Ovary (tissue), 9 donors: Measurements from ENCODE around the gene GAL3ST2. TPM values are rescaled to one million over a fixed set of nuclear protein-coding genes. Genes with fewer than 3 reads are reported as not detected.
"Not testable (repeated sequence)": the region's sequence is repeated elsewhere in the genome, so short reads cannot be mapped to it uniquely, and the experiment has no call there.

Experiments used
- DNase-seq, 5 donors: peaks; one replicate each; pipeline ENCODE4 v3.0.0-alpha.2; 2019 to 2020
- H3K27ac ChIP-seq, 2 donors: fragments of 200-600 bp; one replicate each; pipeline versions ENCODE4 v1.5.1 to v1.8.0; 2019 to 2022
- H3K27me3 ChIP-seq: fragments of 200-600 bp; one replicate; pipeline ENCODE4 v1.8.0; 2022
- H3K36me3 ChIP-seq: fragments of 200-600 bp; sonication (generic); one replicate; pipeline ENCODE4 v1.5.1; 2019
- H3K4me1 ChIP-seq: one replicate; pipeline ENCODE4 v1.8.1; 2013; ENCODE audit warnings: mild to moderate bottlenecking, moderate library complexity; ENCODE audit not compliant: insufficient read depth
- H3K4me3 ChIP-seq: fragments of 200-600 bp; sonication (generic); one replicate; pipeline ENCODE4 v1.5.1; 2017
- H3K9me3 ChIP-seq, 2 donors: fragments of 200-600 bp in 1 of 2; sonication (generic) in 1 of 2; one replicate each; pipeline versions ENCODE4 v1.5.1 to v1.8.1; 2013 to 2019; ENCODE audit warnings: mild to moderate bottlenecking in 1 of 2, moderate library complexity in 1 of 2
- CTCF ChIP-seq, 3 donors: fragments of 450-650 bp in 2 of 3; fragments of 200-600 bp in 1 of 3; IDR thresholded peaks; one replicate each; pipeline versions ENCODE4 v1.5.1 to v1.8.0; 2016 to 2022; ENCODE audit warnings: antibody characterized with exemption in 3 of 3, mild to moderate bottlenecking in 1 of 3
- EP300 ChIP-seq: sonication (generic); formaldehyde crosslinking; IDR thresholded peaks from one replicate; pipeline ENCODE4 v1.6.1; 2017; ENCODE audit warnings: antibody characterized with exemption
- POLR2A ChIP-seq: fragments of 450-650 bp; IDR thresholded peaks from one replicate; pipeline ENCODE4 v1.6.1; 2017; ENCODE audit warnings: antibody characterized with exemption, mild to moderate bottlenecking, moderate library complexity
- WGBS, 3 donors: extraction: QIAGEN DNeasy Blood & Tissue Kit in 1 of 3; methylation state at CpG; one replicate each; pipeline versions ENCODE4 v1.1.5 to v1.1.7; 2013 to 2017; 5-methylcytosine and 5-hydroxymethylcytosine counted together
- intact Hi-C, 4 donors: fragments of 100-400 bp; cut with DNase I; formaldehyde crosslinking; loops; one replicate each; pipeline versions ENCODE4 v1.11.0 to v1.15.1; 2022 to 2023
- polyA plus RNA-seq, 2 donors: library from polyadenylated mRNA; stranded (reverse); fragments of 200-250 nt in 1 of 2; fragments of 350-450 nt in 1 of 2; fragmentation: Illumina TruSeq in 1 of 2; extraction: RNeasy Lipid Tissue Mini Kit (QIAGEN cat#74804) in 1 of 2; gene quantifications; one replicate each; pipeline ENCODE4 v1.2.3, GENCODE V29; 2013 to 2014
- total RNA-seq, 7 donors: library from RNA; depleted of rRNA in 2 of 7; stranded (reverse); fragments of >200 nt in 2 of 7; fragmentation: NEBNext Ultra II Directional in 3 of 7; extraction: Animal tissue kit (Norgen Biotek cat#: 25700) in 3 of 7; gene quantifications; one replicate each; pipeline versions ENCODE4 v1.1.0 to v1.2.4, GENCODE V29; 2016 to 2023
- donor health status: DM: no; HTN: no; CAD: no; lungs with moderate emphysema.
- donor health status: DM: no; HTN: no; CAD: no.
- donor health status: Bipolar disorder and iron deficiency.
- donor health status: DM: yes; HTN: yes; CAD: no.
- donor health status: DM: no; HTN: no; CAD: no.
- donor health status: DM: yes; HTN: yes; CAD: no.

The GAL3ST2 gene
- total and polyA plus RNA-seq, 9 donors = 0.05 to 4.3 (median 0.57) TPM; not detected in 3

- no peaks in the 10 kb centered on the region for H3K36me3 ChIP-seq
- no peaks in the 10 kb centered on the region for H3K27me3 ChIP-seq
- no peak for DNase-seq
- WGBS, 3 donors = 37 to 52% (median 44%) methylated on average over 16 of the region's 16 CpGs
- TF ChIP-seq EP300 (no peak), CTCF (IDR thresholded peaks at IDR 0.05) (no peak), POLR2A (no peak)
- intact Hi-C loops = no loop called here
- no peaks in the 10 kb centered on the region for H3K9me3 ChIP-seq
- no peak overlapping the region for H3K4me3 ChIP-seq
- no peak overlapping the region for H3K27ac ChIP-seq
- H3K4me1 ChIP-seq = no peaks in the 10 kb centered on the region
Measured at GRCh38 chr2:241817126-241817820, 40.7 kb downstream of the GAL3ST2 start.

- WGBS, 3 donors = 78 to 89% (median 82%) methylated on average over 10 of the region's 10 CpGs
- H3K4me1 ChIP-seq, DNase-seq, intact Hi-C loops, H3K27me3 ChIP-seq, H3K9me3 ChIP-seq, H3K27ac ChIP-seq, H3K36me3 ChIP-seq, H3K4me3 ChIP-seq: not testable (repeated sequence)
Measured at GRCh38 chr2:241817821-241818215, 41.2 kb downstream of the GAL3ST2 start.

GRCh38 chr2:241818229-241818942, 41.8 kb downstream of the GAL3ST2 start:
- no peak for TF ChIP-seq CTCF (IDR thresholded peaks at IDR 0.05)
- TF ChIP-seq EP300 = no peak
- TF ChIP-seq POLR2A = no peak
- H3K27me3 ChIP-seq = no peaks in the 10 kb centered on the region
- no peak overlapping the region for H3K27ac ChIP-seq
- intact Hi-C loops = no loop called here
- H3K36me3 ChIP-seq = no peaks in the 10 kb centered on the region
- WGBS, 3 donors = 73 to 82% (median 76%) methylated on average over 23 to 25 of the region's 25 CpGs
- no peak for DNase-seq
- H3K9me3 ChIP-seq = no peaks in the 10 kb centered on the region
- H3K4me3 ChIP-seq = no peak overlapping the region
- no peaks in the 10 kb centered on the region for H3K4me1 ChIP-seq

- H3K36me3 ChIP-seq = no peaks in the 10 kb centered on the region
- no peaks in the 10 kb centered on the region for H3K4me1 ChIP-seq
- H3K27me3 ChIP-seq = no peaks in the 10 kb centered on the region
- no peak for TF ChIP-seq EP300
- no peak for TF ChIP-seq POLR2A
- no peak for TF ChIP-seq CTCF (IDR thresholded peaks at IDR 0.05)
- intact Hi-C loops = no loop called here
- no peak overlapping the region for H3K4me3 ChIP-seq
- H3K9me3 ChIP-seq = no peaks in the 10 kb centered on the region
- no peak overlapping the region for H3K27ac ChIP-seq
- no peak for DNase-seq
- WGBS, 3 donors = 57 to 75% (median 67%) methylated on average over 10 of the region's 10 CpGs
Measured at GRCh38 chr2:241818943-241819270, 42.3 kb downstream of the GAL3ST2 start.

DNA sequence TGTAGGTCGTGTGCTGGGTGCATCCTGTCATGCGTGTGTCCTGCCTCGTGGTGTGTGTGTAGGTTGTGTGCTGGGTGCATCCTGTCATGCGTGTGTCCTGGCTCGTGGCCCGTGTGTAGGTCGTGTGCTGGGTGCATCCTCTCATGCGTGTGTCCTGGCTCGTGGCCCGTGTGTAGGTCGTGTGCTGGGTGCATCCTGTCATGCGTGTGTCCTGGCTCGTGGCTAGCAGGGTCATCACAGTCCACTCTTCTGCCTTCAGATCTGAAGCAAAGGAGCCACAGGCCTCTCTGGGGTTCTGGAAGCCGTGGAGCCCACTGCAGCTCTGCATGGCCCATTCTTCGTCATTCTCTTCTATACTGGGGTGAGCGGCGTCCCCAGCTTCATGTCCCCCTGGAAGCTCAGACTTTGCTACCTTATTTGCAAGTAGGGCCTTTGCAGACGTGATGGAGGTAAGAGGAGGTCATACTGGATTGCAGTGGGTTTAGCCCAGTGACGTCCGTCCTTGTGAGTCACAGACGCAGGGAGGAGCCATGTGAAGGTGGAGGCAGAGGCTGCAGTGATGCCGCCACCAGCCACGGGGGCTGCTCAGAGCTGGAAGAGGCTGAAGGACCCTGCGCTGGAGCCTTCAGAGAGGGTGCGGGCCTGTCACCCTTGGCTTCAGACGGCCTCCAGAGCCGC, 43.5 kb downstream of the GAL3ST2 start:
- H3K9me3 ChIP-seq, H3K4me1 ChIP-seq, H3K4me3 ChIP-seq, H3K27me3 ChIP-seq, H3K36me3 ChIP-seq, H3K27ac ChIP-seq, intact Hi-C loops: not testable (repeated sequence)
- WGBS, 3 donors = 82 to 88% (median 83%) methylated on average over 27 of the region's 27 CpGs
- DNase-seq = peak in 1 of 5 donors; percentile 26
